Right lobe of liver (tissue), 4 donors: Measurements from ENCODE around the gene STOM.

Experiments used
- POLR2A ChIP-seq: fragments of 450-650 bp; IDR thresholded peaks from one replicate; pipeline ENCODE4 v1.6.1; 2017; ENCODE audit warnings: antibody characterized with exemption, mild to moderate bottlenecking
- TF ChIP-seq, protein P1 (sequence below), 4 donors: fragments of 200-600 bp in 3 of 4; fragments of 450-650 bp in 1 of 4; IDR thresholded peaks; one replicate each; pipeline versions ENCODE4 v1.5.1 to v1.8.0; 2016 to 2022; ENCODE audit warnings: antibody characterized with exemption in 4 of 4, mild to moderate bottlenecking in 2 of 4
- donor health status: DM: no; HTN: no; CAD: no.
- donor health status: DM: no; HTN: no; CAD: no.
- donor health status: DM: no; HTN: yes; CAD: no.

DNA sequence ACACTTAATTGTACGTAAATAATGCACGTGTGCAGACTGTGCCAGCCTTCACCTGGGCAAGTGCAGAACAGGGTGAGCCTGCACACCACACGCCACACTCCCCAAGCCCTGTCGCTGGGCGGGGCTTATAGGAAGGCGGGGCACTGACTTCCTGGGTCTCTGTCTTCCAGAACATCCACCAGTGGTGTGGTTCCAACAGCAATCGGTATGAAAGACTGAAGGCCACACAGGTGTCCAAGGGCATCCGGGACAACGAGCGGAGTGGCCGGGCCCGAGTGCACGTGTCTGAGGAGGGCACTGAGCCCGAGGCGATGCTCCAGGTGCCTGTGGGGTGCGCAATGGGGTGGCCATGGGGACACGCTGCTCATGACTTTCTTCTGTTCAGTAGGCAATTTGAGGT lies 57.9 kb downstream of the STOM start:
- TF ChIP-seq, protein P1, sequence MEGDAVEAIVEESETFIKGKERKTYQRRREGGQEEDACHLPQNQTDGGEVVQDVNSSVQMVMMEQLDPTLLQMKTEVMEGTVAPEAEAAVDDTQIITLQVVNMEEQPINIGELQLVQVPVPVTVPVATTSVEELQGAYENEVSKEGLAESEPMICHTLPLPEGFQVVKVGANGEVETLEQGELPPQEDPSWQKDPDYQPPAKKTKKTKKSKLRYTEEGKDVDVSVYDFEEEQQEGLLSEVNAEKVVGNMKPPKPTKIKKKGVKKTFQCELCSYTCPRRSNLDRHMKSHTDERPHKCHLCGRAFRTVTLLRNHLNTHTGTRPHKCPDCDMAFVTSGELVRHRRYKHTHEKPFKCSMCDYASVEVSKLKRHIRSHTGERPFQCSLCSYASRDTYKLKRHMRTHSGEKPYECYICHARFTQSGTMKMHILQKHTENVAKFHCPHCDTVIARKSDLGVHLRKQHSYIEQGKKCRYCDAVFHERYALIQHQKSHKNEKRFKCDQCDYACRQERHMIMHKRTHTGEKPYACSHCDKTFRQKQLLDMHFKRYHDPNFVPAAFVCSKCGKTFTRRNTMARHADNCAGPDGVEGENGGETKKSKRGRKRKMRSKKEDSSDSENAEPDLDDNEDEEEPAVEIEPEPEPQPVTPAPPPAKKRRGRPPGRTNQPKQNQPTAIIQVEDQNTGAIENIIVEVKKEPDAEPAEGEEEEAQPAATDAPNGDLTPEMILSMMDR (IDR thresholded peaks at IDR 0.05) = no peak
- no peak for TF ChIP-seq POLR2A
